GM21576 (cell line): ENCODE measurements around the gene MTPN.

ENCODE experiments used
- ATAC-seq: cut with Tn5 transposase; IDR thresholded peaks from one replicate; pipeline ENCODE4 v1.9.1; 2021; ENCODE audit warnings: mild to moderate bottlenecking, moderate library complexity; ENCODE audit not compliant: unreplicated experiment

The MTPN gene

GRCh38 chr7:135959646-135960363 is 17.4 kb downstream of the MTPN start:
- no peak for ATAC-seq

GRCh38 chr7:135958173-135958572 is 19.0 kb downstream of the MTPN start:
- ATAC-seq: no peak

- ATAC-seq: no peak
Observed at GRCh38 chr7:135957627-135958026, 19.5 kb downstream of the MTPN start.

GRCh38 chr7:135956393-135956792 is 20.8 kb downstream of the MTPN start:
- ATAC-seq: no peak

- no peak for ATAC-seq
Observed at GRCh38 chr7:135950972-135951371, 26.2 kb downstream of the MTPN start.

GRCh38 chr7:135950429-135950828 is 26.7 kb downstream of the MTPN start:
- ATAC-seq: no peak

GRCh38 chr7:135946289-135947055 is 30.7 kb downstream of the MTPN start:
- no peak for ATAC-seq

- no peak for ATAC-seq
Observed at GRCh38 chr7:135944753-135945152, 32.4 kb downstream of the MTPN start.

GRCh38 chr7:135943134-135943879 is 33.9 kb downstream of the MTPN start:
- peak; percentile 36 for ATAC-seq

- peak; percentile 80 for ATAC-seq
Observed at GRCh38 chr7:135942614-135943013, 34.5 kb downstream of the MTPN start.

- ATAC-seq: no peak
Observed at GRCh38 chr7:135940077-135941075, 36.8 kb downstream of the MTPN start.

GRCh38 chr7:135939261-135939812 is 37.8 kb downstream of the MTPN start:
- ATAC-seq: no peak

- peak; percentile 52 for ATAC-seq
Observed at GRCh38 chr7:135938563-135938962, 38.6 kb downstream of the MTPN start.

GRCh38 chr7:135938086-135938485 is 39.1 kb downstream of the MTPN start:
- ATAC-seq: no peak

GRCh38 chr7:135936497-135937217 is 40.5 kb downstream of the MTPN start:
- ATAC-seq: no peak

- ATAC-seq: no peak
Observed at GRCh38 chr7:135934651-135935050, 42.5 kb downstream of the MTPN start.

GRCh38 chr7:135933509-135934188 is 43.5 kb downstream of the MTPN start:
- no peak for ATAC-seq

- no peak for ATAC-seq
Observed at GRCh38 chr7:135932131-135932530, 45.0 kb downstream of the MTPN start.
